ENCODE measurements around the gene PLXNB2. TPM values are rescaled to one million over a fixed set of nuclear protein-coding genes. Genes with fewer than 3 reads are reported as not detected.
A peak's percentile ranks its signal among the peaks of the same experiment; 100 is the strongest.

Gene PLXNB2
- polyA plus RNA-seq, 1 of the 3 experiments (the other 2 are of a cell fraction) = 108 TPM

GRCh38 chr22:50268655-50269113 is 38.8 kb downstream of the PLXNB2 start:
- TF ChIP-seq SIN3A (IDR thresholded peaks at IDR 0.05; ENCODE audit: borderline replicate concordance, low read depth, low read length) = no peak
- no peak for TF ChIP-seq ZBTB33 (IDR thresholded peaks at IDR 0.05; ENCODE audit: borderline replicate concordance, low read depth)
- TF ChIP-seq NRF1 (IDR thresholded peaks at IDR 0.05; ENCODE audit: low read depth, low read length) = no peak
- TF ChIP-seq TAF1 (IDR thresholded peaks at IDR 0.05; ENCODE audit: borderline replicate concordance, low read depth, low read length) = no peak
- TF ChIP-seq YY1 (IDR thresholded peaks at IDR 0.05; ENCODE audit: low read depth) = no peak
- no peak for TF ChIP-seq MEF2A (IDR thresholded peaks at IDR 0.05; ENCODE audit: borderline replicate concordance, low read depth)
- no peak for TF ChIP-seq IRF3 (IDR thresholded peaks at IDR 0.05; ENCODE audit: low read depth, low read length)
- no peak for TF ChIP-seq TEAD4 (IDR thresholded peaks at IDR 0.05; ENCODE audit: borderline replicate concordance, insufficient read depth)
- TF ChIP-seq RAD21 (IDR thresholded peaks at IDR 0.05; ENCODE audit: low read length) = no peak
- no peak for TF ChIP-seq EP300 (IDR thresholded peaks at IDR 0.05; ENCODE audit: borderline replicate concordance in 1 of 2, low read depth in 1 of 2, low read length in 1 of 2)
- TF ChIP-seq GATA2 (CRISPR knock-in tag; IDR thresholded peaks at IDR 0.05) = no peak
- TF ChIP-seq CTCF (IDR thresholded peaks at IDR 0.05) = no peak
- TF ChIP-seq NFIC (IDR thresholded peaks at IDR 0.05; ENCODE audit: borderline replicate concordance) = no peak
- TF ChIP-seq MAX (IDR thresholded peaks at IDR 0.05; ENCODE audit: low read depth) = no peak
- no peak for TF ChIP-seq FOXM1 (IDR thresholded peaks at IDR 0.05; ENCODE audit: low read depth)
- no peak for TF ChIP-seq TCF12 (IDR thresholded peaks at IDR 0.05)
- TF ChIP-seq POLR2AphosphoS5 (IDR thresholded peaks at IDR 0.05; ENCODE audit: low read depth, low read length) = no peak
- TF ChIP-seq SMC3 (IDR thresholded peaks at IDR 0.05; ENCODE audit: low read depth, low read length) = no peak
- Histone ChIP-seq H2AFZ (ENCODE audit: low read depth) (no peak overlapping the region), H4K20me1 (ENCODE audit: insufficient read depth) (peaks cover 8% of the 10 kb centered on the region; the same call in 1 of the 2 replicates), H3K9me2 (no peaks in the 10 kb centered on the region), H3K4me3 (ENCODE audit: low read depth in 2 of 2, low read length in 1 of 2) (0 out of 4 replicates have a peak overlapping the region, but pooled peaks of 1 of the 2 experiments have one; percentile 60), H3K27ac (ENCODE audit: low read depth in 2 of 2, low read length in 1 of 2) (no peak overlapping the region; a peak in 1 of 4 replicates), H3K4me1 (ENCODE audit: control insufficient read depth in 1 of 2, insufficient read depth in 2 of 2, low read depth in 1 of 2, low read length in 1 of 2) (peaks cover 7 to 19% of the 10 kb centered on the region in 2 experiments; a peak in 2 of 4 replicates), H3K27me3 (ENCODE audit: insufficient read depth) (no peaks in the 10 kb centered on the region), H3K36me3 (replicated peaks in 1 of 2; ENCODE audit: control insufficient read depth in 1 of 2, insufficient read depth in 2 of 2, low read length in 1 of 2) (peaks cover 0 to 9% of the 10 kb centered on the region in 2 experiments), H3K9me3 (no peaks in the 10 kb centered on the region), H3K79me2 (ENCODE audit: insufficient read depth) (no peaks in the 10 kb centered on the region), H3K4me2 (peak overlapping the region; percentile 92; the same call in 1 of the 2 replicates), H3K9ac (no peak overlapping the region), H3F3A (replicated peaks; ENCODE audit: insufficient read depth) (peaks cover 18% of the 10 kb centered on the region)
- ChIA-PET CTCF (interaction anchor here (0.7 to 11.4 kb wide), 2 partner anchors 17 to 74 kb away, joined by 4 to 72 read pairs; partner anchors contain the start of gene HDAC10), POLR2A (no interaction called here)
- no peak for DNase-seq
- WGBS (ENCODE audit: low lambda C conversion rate) = 80% methylated on average over 6 of the region's 9 CpGs

All from SK-N-SH (cell line).